ENCODE measurements around the gene AGPAT1. TPM values are rescaled to one million over a fixed set of nuclear protein-coding genes. Genes with fewer than 3 reads are reported as not detected.

The AGPAT1 gene
- total and polyA plus RNA-seq, 10 of the 15 experiments (the other 5 are each of a cell fraction or from before 2014, with no cell fraction given), result 13.9 to 39.5 (median 24.7) TPM

DNA sequence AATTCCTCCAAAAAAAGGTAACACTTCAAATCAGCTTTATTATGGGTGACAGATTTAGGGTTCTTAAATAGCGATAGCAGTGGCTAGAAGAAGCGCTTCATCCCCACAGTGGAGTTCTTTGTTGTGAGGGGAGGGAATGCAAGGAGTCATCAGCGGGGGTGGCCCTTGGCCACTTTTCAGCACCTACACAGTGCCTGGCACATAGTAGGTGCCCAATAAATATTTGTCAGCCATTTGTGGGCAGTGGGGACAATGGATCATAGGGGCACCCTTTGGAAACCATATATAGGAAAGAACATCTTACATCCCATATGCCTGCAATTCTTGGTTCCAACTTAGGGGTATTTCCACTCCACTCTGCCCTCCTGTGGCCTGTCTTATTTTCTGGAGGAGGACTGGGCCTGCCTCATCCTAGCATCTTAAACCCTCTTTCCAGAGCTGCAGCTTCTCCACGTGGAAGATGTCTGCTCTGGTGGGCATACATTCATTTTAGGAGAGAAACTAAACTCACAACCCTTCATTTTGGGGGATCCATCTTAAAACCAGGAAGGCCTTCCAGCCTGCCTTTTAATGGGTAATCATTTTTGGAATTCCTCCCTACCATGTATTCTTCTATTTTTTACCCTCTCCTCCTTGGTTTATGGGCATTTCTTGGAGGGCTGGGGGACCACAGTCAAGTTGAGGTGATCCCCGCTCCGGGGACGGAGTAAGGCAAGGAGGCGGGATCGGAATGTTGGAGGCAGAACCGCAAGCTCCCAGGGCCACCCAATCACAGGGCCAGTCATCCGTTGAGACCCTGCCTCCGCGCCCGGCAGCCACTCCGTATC, 19.2 kb upstream of the AGPAT1 start (continued):
- TF ChIP-seq, protein P1, sequence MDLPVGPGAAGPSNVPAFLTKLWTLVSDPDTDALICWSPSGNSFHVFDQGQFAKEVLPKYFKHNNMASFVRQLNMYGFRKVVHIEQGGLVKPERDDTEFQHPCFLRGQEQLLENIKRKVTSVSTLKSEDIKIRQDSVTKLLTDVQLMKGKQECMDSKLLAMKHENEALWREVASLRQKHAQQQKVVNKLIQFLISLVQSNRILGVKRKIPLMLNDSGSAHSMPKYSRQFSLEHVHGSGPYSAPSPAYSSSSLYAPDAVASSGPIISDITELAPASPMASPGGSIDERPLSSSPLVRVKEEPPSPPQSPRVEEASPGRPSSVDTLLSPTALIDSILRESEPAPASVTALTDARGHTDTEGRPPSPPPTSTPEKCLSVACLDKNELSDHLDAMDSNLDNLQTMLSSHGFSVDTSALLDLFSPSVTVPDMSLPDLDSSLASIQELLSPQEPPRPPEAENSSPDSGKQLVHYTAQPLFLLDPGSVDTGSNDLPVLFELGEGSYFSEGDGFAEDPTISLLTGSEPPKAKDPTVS (IDR thresholded peaks at IDR 0.05; ENCODE audit: low read depth, low read length), result no peak
- TF ChIP-seq HDGF (IDR thresholded peaks at IDR 0.05) (peak; percentile 96; the same call in 1 of the 2 replicates), STAT1 (conservative IDR thresholded peaks at IDR 0.05) (no peak; the same call in 1 of the 2 replicates), ZNF274 (IDR thresholded peaks at IDR 0.05; ENCODE audit: insufficient read depth, insufficient read length) (no peak), TBL1XR1 (IDR thresholded peaks at IDR 0.05; ENCODE audit: low read depth, low read length) (no peak), IRF4 (IDR thresholded peaks at IDR 0.05; ENCODE audit: low read depth, low read length) (no peak), SMAD5 (IDR thresholded peaks at IDR 0.05; ENCODE audit: low read depth) (peak; percentile 51; the same call in 1 of the 2 replicates), RAD51 (IDR thresholded peaks at IDR 0.05) (peak; percentile 15; the same call in 1 of the 2 replicates), FOXM1 (IDR thresholded peaks at IDR 0.05; ENCODE audit: low read depth, low read length) (no peak), RB1 (IDR thresholded peaks at IDR 0.05; ENCODE audit: borderline replicate concordance) (peak; percentile 61; the same call in 1 of the 2 replicates), RELA (IDR thresholded peaks at IDR 0.05; ENCODE audit: borderline replicate concordance, partially characterized antibody) (no peak), TCF12 (IDR thresholded peaks at IDR 0.05; ENCODE audit: low read depth, low read length) (no peak), RFX5 (IDR thresholded peaks at IDR 0.05; ENCODE audit: low read depth, low read length) (peak; percentile 79), MYB (IDR thresholded peaks at IDR 0.05; ENCODE audit: borderline replicate concordance, low read depth, low read length) (no peak), ZBED1 (IDR thresholded peaks at IDR 0.05; ENCODE audit: borderline replicate concordance) (no peak), ESRRA (IDR thresholded peaks at IDR 0.05; ENCODE audit: low read length) (no peak), SMC3 (IDR thresholded peaks at IDR 0.05; ENCODE audit: borderline replicate concordance, low read length) (peak; percentile 47; the same call in 1 of the 2 replicates), CBFB (IDR thresholded peaks at IDR 0.05; ENCODE audit: low read depth) (no peak; the same call in 1 of the 2 replicates), PAX8 (IDR thresholded peaks at IDR 0.05) (no peak), TAF1 (IDR thresholded peaks at IDR 0.05; ENCODE audit: borderline replicate concordance, low read depth, low read length) (peak; percentile 42; the same call in 1 of the 2 replicates), NFYB (IDR thresholded peaks at IDR 0.05; ENCODE audit: insufficient read depth, low read depth, low read length) (no peak), SMAD1 (IDR thresholded peaks at IDR 0.05; ENCODE audit: low read depth, partially characterized antibody) (peak; percentile 87), CHD1 (IDR thresholded peaks at IDR 0.05; ENCODE audit: low read depth, low read length) (no peak), SREBF1 (IDR thresholded peaks at IDR 0.05; ENCODE audit: low read length) (no peak), POU2F2 (IDR thresholded peaks at IDR 0.05; ENCODE audit: borderline replicate concordance, low read depth, low read length) (peak; percentile 66; the same call in 1 of the 3 replicates), IKZF2 (IDR thresholded peaks at IDR 0.05) (peak; percentile 61 to 76)
- TF ChIP-seq, protein P2, sequence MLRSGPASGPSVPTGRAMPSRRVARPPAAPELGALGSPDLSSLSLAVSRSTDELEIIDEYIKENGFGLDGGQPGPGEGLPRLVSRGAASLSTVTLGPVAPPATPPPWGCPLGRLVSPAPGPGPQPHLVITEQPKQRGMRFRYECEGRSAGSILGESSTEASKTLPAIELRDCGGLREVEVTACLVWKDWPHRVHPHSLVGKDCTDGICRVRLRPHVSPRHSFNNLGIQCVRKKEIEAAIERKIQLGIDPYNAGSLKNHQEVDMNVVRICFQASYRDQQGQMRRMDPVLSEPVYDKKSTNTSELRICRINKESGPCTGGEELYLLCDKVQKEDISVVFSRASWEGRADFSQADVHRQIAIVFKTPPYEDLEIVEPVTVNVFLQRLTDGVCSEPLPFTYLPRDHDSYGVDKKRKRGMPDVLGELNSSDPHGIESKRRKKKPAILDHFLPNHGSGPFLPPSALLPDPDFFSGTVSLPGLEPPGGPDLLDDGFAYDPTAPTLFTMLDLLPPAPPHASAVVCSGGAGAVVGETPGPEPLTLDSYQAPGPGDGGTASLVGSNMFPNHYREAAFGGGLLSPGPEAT (IDR thresholded peaks at IDR 0.05; ENCODE audit: low read depth), result peak; percentile 78
- TF ChIP-seq, protein P3, sequence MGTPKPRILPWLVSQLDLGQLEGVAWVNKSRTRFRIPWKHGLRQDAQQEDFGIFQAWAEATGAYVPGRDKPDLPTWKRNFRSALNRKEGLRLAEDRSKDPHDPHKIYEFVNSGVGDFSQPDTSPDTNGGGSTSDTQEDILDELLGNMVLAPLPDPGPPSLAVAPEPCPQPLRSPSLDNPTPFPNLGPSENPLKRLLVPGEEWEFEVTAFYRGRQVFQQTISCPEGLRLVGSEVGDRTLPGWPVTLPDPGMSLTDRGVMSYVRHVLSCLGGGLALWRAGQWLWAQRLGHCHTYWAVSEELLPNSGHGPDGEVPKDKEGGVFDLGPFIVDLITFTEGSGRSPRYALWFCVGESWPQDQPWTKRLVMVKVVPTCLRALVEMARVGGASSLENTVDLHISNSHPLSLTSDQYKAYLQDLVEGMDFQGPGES (IDR thresholded peaks at IDR 0.05), result peak; percentile 64

All from GM12878 (cell line).